Fibroblast of peridontal ligament (primary cell): ENCODE data around the gene GRID1.
"Not testable (repeated sequence)": the region's sequence is repeated elsewhere in the genome, so short reads cannot be mapped to it uniquely, and the experiment has no call there.

Source experiments
- DNase-seq: peaks from one replicate; pipeline ENCODE4 v3.0.0-alpha.2; 2010; ENCODE audit errors: extremely low read depth

Gene GRID1

DNA sequence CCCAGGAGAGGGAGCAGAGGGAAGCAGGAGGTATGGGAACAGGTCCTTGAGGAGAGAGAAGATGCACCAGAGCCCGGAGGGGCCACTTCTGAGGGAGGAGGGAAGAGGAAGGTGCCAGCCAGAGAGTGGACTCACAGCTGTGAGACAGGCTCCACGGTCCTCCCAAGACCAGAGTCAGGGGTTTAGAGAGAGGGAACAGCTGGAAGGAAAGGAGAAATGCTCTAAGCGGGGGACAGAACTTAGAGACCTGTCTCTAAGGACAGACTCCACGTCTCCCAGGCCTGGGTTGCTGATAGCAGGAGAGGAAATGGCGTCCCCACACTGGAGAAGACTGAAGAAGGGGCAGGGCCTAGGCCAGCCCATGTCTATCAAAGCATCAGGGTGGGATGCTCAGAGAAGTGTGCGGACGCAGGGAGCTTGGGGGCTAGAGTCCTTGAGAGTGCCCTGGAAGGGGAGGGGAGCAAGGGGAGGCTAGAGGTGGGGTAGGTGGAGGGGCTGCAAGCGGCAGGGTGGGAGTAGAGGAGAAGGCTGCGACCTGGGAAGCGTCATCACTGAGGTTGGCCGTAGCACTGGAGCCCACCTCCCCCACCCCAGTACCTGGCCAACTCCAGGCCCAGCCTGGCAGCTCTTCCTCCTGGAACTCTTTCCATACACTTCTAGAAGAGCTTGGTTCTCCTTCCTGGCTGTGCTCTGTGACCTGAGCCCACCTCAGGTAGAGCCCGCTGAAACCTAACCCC is 25.6 kb upstream of the GRID1 start:
- no peak for DNase-seq

DNA sequence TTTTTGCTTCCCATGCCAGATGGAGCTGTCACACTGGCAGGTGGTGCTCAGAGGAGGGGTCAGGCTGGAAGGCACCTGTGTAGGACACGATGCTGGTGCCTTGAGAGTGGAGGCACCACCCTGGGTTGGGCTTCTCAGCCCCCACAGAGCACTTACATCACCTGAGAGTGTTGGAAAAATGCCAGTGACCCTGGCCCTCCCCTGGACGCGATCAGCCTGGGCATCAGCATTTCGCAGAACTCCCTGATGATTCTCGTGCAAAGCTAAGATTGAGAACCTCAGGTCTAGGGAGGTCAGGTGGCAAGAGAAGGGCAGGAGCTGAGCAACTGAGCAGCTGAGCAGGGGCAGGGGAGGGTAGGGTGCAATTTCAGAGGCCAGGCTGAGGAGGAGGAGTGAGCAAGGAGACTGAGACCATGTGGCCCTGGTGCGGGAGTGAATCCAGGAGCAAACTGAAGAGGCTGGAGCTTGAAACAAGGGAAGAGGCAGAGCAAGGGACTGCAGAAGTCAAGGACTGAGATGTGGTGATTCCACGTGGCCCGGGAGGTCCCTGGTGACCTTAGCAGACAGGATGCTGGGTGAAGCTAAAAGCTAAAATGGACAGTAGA is 24.7 kb upstream of the GRID1 start:
- no peak for DNase-seq

DNA sequence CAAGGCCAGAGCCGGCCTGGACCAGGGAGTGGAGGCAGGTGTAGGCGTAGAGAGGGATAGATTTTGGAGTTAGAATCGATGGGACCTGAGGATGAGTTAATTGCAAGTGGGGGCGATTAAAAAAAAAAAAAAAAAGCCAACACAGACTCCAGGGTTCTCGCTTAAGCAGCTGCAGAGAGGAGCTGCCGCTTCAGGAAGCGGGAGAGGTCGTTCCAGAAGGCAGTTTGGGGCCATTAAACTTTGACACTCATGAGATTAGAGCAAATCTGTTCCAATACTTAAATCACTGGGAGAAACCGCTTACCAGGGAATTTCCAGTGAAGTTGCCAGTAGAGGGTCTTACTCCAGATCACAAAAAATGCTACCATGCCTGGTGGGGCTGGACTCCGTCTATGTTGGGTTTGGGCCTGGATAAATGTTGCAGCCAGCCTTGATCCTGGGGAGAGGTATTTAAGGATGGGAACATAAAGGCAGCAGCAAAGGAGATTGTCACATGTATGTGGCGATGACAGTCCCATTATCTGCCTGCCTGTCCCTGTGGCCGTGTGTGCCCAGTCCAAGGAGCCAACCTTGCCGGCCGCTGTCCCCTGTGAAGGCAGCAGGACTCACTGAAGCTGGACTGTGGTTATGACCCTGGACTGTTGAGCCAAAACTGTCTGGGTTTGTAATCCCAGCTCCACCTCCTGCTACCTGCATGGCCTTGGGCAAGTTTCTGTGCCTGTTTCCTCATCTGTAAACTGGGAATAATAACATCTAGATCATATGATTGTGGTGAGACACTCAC is 23.9 kb upstream of the GRID1 start:
- DNase-seq = no peak

DNA sequence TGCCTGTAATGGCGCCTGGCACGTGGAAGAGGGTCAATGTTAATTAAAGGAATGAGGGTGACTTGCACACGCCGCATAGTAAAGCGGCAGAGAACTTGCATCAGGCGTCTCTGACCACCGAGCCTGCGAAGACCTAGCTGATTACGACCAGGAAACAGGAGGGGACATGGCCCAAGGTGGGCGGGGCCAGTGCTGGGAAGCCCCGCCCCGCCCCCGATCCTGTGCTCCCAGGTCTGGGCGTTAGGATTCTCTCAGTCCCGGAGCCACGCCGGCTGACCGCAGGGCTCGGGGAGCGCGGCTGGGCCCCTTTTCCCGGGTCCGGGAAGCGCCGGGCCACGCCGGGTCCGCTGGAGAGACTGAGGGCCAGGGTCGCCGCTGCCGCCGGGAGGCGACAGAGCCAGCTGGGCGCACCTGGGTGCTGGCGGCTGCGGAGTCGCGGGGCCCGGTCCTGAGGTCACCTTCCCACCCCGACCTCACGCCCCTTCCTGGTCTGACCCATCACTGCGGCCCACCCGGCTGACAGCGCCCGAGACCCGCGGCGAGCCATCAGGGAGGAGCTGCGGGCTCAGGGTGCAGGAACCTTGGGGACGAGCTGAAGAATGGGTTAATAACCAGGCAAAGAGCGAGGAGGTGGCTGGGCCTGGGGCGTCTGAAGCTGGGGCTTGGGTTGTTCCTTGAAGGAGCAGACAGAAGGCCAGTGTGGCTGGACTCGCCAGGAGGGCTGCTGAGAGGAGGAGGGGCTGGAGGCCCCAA is 23.0 kb upstream of the GRID1 start:
- DNase-seq = no peak

DNA sequence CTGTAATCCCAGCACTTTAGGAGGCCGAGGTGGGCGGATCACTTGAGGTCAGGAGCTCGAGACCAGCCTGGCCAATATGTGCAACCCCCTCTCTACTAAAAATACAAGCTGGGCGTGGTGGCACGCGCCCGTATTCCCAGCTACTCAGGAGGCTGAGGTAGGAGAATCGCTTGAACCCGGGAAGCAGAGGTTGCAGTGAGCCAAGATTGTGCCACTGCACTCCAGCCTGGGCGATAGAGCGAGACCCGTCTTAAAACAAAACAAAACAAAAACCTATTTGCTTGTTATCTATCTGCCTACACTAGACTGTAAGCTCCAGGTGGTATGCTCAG is 22.5 kb upstream of the GRID1 start:
- DNase-seq = not testable (repeated sequence)

DNA sequence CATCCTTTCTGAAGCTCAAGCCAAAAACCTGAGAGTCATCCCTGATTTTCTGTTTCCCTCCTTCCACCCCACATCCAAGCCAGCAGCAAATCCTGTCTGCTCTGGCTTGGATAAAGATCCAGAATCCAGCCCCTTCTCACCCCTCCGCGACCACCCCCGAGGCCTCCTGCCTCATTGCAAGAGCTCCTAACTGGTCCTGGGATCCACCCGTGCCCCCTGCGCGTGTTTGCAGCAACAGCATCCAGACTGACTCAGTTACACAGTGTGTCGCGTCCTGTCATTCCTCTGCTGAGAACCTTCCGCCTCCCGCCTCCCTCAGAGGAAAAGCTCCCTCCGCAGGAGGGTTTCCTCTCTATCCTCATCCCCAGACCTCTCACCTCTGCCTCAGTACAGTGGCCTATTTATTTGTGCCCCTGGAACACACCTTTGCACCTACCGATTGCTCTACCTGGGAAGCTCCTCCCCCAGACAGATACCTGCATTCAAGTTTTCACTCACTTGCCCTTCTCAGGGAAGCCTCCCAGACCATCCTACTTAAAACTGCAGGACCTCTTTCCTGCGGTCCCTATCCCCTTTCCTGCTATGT is 21.6 kb upstream of the GRID1 start:
- no peak for DNase-seq

DNA sequence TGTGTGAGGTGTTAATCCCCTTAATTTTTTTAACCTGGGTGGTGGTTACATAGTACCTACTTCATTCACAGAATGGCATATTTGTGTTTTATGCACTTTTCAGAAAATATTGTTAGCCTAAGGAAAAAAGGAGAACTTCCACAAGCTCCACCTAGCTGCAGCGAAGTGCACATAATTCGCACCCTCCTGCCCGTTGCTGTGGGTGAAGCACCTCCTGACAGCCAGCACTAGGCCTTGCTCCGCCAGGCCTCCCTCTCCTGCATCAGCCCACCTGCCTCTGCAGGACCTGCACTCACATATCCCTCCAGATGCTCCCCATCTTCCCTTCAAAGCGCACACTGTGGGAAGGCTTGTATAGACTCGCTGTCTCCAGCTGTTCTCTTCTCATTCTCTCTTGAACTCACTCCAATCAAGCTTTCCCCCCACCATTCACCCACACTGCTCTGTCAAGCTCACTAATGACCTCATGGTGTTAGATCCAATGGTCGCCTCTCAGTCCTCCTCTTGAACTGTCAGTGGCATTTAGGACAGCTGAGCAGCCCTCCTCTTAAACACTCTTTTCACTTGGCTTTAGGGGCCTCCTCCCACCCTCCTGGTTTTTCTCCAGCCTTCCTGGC is 20.7 kb upstream of the GRID1 start:
- DNase-seq = no peak

DNA sequence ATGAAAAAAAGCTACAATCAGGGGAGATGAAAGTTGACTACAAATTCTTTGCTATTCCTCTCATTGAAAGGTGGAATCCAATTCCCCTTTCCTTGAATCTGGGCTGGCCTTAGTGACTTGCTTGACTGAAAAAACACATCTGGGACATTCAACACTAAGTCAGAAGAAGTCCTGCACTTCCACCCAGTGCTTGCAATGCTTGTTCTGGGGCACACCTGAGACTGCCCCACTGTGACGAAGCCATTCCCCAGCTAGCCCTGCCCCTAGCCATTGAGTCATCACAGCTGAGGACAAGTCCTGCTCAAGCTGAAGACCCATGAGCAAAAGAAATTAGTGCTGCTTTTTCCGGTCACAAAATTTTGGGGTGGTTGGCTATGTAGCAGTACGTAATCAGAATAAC is 19.2 kb upstream of the GRID1 start:
- no peak for DNase-seq

DNA sequence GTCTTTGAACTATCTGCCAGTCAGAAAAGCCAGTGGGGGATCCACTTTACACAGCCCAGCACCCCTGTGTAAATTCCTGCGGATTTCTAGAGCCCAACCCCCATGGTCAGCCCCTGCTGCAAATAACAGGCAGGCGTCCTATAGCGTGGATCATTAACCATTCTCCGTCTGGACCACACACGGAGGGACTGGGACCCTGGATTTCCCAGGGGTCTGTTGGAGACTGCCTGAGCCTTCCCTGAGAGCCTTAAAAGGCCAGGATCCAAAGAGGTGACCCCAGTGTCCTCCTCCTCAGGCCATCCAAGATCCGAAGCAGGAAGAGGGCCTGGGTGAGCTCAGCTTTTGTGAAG is 11.2 kb upstream of the GRID1 start:
- no peak for DNase-seq

DNA sequence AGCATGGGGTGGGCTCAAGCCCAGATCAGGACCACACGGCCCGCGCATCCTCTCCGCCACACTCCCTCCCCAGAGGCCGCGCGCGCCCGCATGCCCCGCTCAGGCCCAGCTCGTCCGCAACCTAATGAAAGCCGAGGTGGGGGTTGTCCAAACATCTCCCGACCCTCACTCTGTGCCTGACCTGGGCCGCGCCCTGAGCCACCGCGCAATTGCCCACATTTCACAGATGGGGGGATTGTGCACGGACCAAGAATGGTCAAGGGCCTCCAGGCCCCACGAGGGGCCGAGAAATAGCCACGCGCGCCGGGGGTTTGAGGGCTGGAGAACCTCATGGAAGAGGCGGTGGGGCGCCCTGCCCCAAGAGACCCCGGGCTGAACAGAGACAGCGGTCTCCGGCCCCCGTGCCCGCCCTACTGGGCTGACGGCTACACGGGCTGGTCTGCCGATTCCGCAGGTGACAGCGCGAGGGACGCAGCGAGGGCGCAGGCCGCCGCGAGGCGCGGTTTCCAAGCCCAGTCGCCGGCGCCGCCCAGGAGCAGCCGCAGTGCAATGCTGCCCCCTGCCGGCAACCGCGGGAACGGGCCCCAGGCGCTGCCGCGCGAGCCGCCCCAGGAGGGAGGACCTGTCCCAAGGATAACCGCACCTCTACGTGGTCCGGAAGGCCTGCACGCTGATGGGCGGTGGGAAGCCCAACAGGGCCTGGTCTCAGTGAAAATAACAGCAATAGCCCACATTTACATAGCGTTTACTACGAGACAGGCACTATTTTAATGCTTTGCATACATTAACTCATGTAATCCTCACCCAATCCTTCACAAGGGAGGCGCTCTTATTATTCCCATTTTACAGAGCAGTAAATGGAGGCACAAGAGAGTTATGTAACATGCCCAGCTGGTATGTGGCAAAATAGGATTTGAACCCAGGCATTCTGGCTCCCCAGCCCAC is 10.5 kb upstream of the GRID1 start:
- DNase-seq = peak; percentile 33

DNA sequence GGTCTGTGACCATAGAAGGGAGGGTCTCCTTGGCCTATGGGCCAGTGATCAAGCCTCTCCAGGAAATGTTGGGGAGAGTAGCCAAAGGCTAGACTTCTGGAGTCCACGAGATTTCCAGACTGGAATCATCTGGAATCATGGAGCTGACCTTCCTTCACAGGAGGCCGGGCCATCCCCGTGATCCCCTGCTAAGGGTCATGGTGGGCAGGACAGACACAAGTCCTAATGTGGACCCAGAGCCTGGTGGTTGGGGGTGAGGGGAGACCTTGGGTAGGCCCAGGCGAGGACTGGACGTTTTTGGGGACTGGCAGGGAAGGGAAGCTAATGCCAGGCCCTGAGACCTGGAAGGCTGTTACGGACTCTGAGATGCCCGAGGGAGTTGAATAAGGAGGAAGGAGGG is 9.8 kb upstream of the GRID1 start:
- DNase-seq = no peak

DNA sequence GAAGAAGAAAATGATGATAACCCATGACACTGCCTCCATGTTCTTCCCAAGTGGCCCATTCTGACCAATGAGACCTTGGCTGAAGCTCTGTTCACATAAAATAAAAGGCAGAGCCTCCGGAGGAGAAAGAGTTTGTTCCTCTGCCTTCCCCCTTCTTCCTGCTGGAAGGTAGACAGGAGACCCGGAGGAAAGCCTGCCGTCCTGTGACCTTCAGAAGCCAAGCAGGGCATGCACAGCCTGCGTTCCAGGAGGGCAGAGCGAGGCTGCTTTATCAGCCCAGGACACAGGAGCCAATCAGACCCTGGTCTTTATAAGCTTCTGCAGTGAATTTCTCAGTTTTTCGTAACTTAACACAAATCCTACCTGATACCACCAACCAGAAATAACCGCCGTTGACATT is 8.6 kb upstream of the GRID1 start:
- DNase-seq = no peak

DNA sequence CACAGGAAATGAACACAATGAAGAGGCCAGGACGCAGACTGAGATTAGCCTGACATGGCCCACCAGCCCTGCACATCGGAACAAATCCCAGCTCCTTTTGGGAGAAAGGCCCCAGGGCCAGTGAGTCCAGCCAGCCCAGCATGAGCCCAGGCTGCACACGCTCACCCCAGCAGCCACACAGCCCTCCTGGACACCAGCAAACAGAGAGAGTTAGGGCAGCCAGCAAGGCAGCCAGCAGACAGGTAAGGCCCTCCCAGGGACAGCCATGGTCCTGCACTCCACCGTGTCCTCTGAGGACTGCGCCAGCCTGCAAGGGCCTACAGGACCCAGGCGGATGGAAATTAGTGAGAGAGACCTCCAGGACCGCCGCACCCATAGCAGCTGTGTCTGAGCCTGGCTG is 8.1 kb upstream of the GRID1 start:
- no peak for DNase-seq

DNA sequence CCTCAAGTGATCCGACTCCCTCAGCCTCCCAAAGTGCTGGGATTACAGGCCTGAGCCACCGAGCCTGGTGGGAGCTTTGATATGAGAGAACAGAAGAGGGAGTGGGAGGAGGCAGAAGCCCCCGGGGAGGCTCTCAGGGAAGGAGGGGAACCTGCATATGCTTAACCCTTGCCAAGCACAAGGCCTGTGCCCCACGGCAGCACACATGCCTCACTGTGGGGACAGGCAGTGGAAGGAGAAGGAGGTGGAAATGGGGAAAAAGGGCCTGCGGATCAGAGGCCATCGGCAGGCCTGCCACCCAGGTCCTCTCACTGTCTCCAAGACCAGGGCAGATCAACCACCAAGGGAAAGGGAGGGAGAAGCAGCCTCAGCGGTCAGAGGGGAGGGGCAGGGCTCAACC is 7.2 kb upstream of the GRID1 start:
- no peak for DNase-seq

DNA sequence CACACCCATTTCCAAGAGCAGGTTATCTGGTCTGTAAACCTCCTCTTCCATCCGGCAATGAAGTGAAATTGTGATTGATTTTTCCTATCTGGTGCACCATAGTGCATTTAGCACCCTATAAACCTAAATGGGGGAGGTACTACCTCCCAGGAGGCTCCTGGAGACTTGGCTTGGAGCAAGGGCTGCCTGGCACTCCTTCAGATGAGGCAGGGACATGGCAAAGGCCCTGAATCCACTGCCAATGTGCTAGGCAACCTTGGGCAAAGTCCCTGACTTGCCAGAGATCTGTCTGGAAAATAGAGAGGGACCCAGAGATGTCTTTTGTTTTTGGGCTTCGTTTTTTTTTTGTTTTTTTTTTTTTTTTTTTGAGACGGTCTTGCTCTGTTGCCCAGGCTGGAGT is 6.7 kb upstream of the GRID1 start:
- no peak for DNase-seq

DNA sequence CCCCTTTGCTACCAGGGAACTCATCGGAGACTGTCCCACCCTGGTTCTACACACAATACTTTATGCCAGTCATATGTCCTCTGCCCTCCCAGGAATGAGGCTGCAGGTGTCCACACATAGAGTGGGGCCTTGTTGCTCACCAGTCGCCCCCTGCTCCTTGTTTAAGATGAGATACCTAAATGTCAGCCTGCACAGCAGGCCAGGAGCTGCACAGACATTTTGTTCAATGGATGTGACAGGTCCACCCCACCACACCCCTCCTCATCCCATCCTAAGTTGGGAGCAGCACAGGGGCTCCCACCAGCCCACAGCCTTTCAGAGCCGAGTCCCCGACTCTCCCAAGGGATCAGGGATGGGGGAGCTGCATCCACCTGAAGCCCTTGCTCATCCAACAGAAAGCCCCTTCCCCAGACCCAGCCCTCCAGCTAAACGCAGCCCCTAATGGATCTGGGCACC is 6.2 kb upstream of the GRID1 start:
- DNase-seq = no peak

DNA sequence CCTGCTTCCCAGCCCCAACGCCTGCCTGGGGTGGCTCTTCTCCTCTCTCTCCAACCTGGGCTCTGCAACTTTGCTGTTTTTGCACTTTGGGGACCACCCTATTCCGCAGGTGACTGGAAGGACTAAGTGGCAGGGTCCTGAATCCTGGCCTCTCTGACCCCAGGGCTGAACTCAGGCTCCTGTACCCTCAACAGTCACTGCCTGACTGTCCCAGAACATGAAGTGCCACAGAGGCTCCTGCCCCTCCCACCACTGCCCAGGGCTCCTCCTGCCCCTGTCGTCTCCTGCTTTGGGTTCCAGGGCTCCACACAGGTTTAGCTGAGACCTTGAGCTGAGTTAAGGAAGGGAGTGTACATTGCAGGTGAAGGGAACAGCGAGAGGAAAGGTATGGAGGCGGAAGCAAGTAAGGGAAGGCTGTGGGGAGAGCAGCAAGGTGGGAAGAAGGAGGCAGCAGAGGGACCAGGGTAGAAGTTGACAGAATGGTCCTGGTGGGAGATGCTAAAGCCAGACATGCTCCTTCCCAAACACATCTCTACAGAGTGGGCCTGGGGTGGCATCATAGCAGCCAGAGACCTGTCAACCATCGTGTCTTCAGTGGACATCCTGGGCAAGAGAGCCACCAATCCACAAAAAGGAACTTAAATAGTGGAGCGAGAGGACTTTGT is 5.7 kb upstream of the GRID1 start:
- no peak for DNase-seq

DNA sequence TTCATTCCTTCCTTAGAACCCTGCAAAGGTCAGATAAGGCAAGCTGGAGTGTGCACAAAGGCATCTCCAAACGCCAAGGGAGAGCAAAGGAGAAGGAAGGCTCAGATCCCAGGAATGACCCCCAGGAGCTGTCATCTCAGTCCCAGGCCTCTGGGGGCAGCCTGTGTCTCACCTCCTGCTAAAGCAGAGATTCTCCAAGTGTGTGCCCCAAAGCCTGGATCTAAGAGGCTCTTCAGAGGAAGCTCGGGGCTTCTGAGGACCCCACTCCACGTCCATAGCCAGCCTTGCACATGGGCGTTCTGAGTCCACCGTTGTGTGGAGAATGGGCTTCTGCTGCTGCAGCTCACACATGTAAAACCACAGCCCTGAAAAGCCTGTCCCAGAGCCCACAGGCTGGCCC is 5.1 kb upstream of the GRID1 start:
- DNase-seq = no peak

DNA sequence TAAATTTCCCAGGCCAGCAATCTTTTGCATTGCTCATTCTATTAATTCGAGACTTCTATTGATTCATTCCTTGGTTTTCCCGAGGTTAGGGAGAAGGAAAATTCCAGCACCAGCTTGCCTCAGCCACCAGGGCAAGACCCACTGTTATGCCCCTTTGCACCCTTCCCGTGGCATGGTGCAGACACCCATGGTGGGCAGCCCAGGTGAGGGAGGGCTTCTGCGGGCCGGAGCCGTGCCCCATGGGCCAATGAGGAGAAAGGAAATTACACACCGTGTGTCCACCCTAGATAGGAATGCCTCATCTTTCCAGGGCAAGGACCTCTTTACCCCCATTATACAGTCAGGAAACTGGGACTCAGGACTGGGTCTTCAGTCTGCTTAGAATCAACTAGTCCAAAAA is 4.5 kb upstream of the GRID1 start:
- DNase-seq = no peak

DNA sequence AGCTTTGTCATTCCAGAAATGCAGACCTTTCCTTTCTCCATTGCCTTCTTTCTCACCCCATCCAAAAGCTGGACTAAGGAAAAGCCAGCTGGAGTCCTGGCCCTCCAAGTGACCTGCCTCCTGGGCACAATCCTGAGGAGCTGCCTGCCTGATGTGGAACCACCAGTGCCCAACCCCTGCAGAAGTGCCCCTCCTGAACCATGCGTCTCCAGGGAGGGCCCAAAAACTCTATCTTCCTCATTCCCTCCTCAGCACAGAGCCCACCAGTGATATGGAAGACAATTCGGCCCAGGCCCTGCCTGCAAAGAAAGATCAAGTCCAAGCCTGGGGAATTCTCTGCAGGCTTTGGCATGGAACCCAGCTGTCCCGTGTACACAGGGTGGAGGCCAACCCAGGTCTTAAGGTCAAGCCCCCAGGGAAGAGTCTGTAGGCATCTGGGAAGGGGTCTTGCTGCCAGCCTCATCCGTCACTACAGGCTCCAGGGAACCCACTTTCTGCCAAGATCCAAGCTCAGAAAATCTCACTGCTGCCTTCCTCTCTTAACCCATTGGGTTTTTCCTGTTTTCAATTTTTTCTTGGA is 3.5 kb upstream of the GRID1 start:
- DNase-seq = no peak
